GM12875 (cell line): ENCODE measurements around the gene SRGAP3.

ENCODE experiments used
- H3K4me3 ChIP-seq: one replicate; pipeline ENCODE4 v1.5.1; 2011; ENCODE audit warnings: low read depth, low read length, control low read depth
- TF ChIP-seq, protein P1 (sequence below): IDR thresholded peaks from 2 replicates; pipeline ENCODE4 v1.5.1; 2011; ENCODE audit warnings: low read depth, mild to moderate bottlenecking, control low read depth, inconsistent platforms, low read length, moderate library complexity, borderline replicate concordance; ENCODE audit not compliant: insufficient read depth

SRGAP3 gene

DNA sequence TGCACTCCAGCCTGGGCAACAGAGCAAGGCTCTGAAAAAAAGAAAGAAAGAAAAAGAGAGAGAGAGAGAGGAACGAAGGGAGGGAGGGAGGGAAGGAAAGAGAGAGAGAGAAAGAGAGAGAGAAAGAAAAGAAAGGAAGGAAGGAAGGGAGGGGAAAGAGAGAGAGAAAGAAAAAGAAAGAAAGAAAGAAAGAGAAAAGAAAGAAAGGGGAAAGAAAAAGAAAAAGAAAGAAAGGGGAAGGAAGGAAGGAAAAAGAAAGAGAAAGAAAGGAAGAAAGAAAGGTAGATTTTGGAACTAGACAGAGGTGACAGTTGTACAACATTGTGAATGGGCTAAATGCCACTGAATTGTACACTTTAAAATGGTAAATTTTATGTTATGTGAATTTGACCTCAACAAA is 5.3 kb upstream of the SRGAP3 start:
- H3K4me3 ChIP-seq, result no peak overlapping the region
- TF ChIP-seq, protein P1, sequence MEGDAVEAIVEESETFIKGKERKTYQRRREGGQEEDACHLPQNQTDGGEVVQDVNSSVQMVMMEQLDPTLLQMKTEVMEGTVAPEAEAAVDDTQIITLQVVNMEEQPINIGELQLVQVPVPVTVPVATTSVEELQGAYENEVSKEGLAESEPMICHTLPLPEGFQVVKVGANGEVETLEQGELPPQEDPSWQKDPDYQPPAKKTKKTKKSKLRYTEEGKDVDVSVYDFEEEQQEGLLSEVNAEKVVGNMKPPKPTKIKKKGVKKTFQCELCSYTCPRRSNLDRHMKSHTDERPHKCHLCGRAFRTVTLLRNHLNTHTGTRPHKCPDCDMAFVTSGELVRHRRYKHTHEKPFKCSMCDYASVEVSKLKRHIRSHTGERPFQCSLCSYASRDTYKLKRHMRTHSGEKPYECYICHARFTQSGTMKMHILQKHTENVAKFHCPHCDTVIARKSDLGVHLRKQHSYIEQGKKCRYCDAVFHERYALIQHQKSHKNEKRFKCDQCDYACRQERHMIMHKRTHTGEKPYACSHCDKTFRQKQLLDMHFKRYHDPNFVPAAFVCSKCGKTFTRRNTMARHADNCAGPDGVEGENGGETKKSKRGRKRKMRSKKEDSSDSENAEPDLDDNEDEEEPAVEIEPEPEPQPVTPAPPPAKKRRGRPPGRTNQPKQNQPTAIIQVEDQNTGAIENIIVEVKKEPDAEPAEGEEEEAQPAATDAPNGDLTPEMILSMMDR, result no peak

- no peak overlapping the region for H3K4me3 ChIP-seq
- TF ChIP-seq, protein P1, result no peak
Observed at GRCh38 chr3:9253327-9253726, 3.9 kb upstream of the SRGAP3 start.

DNA sequence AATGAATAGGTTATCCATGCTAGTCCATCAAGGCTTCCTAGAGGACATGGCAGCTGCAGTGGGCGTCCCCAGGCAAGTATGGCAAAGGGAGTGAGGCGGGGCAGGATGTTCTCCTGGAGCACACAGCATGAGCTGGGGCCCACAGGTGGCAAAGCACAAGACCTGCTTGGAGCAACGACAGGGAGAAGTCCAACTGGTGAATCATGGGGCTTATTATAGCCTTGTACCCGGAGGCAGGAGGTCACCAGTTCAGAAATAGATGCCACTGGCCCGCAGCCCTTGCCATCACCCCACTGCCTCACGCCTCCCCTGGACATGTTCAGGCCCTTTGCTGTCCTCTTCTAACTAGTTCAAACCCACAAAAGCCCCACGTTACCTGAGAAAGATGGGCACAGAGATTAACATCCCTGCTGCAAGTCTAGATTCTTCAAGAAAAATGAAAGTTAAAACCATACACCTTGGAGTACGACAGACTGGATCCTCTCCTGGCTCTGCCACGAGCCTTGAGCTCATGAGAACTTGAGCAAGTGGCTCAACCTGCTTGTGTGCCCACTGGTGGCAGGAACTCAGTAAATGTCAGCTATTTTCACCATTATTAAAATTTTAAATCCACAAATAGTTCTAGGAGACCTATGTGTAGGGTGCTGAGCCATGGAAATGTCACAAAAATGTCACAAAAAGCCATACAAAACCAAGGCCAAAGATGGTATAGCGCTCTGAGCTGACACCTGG is 1.8 kb upstream of the SRGAP3 start:
- TF ChIP-seq, protein P1, result no peak
- no peak overlapping the region for H3K4me3 ChIP-seq

GRCh38 chr3:9250236-9250635 is 790 bp upstream of the SRGAP3 start:
- TF ChIP-seq, protein P1, result no peak
- no peak overlapping the region for H3K4me3 ChIP-seq

DNA sequence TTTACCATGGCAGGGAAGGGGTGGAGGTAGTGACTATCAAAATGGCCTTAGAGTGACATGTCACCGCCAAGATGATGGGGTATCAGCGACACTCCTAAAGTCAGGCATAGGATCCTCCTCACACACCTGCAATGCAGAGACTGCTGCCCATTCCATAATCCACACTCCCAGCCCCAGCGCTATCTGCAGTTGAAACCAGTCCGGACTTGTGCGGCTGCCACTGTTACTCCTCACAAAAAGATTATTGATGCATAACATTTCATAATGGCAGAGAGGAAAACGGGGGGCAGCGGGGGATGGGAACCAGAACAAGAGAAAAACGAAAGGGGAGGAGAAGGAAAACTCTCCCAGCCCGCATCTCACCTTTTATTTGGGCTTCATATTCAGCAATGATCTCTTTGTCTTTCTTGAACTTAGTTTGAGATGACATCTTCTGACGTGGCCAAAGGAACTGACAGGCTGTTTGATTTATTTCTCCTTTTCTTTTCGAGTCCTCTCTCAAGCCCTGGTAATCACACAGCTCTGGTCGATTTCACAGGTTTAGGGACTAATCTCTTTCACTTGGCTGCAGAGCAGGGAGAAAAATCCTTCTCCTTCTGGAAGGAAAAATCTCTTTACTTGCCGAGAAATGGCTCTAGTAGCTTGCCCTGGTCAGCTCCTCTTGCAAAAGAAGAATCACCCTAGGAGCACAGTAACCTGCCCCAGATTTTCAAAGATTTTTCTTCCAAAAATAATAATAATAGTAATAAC is 749 bp downstream of the SRGAP3 start:
- TF ChIP-seq, protein P1, result no peak
- H3K4me3 ChIP-seq, result peak overlapping the region; percentile 63

GRCh38 chr3:9247941-9248521 is 1.4 kb downstream of the SRGAP3 start:
- TF ChIP-seq, protein P1, result no peak
- peak overlapping the region; percentile 42 for H3K4me3 ChIP-seq
